ENCODE data around the gene ZNF672. TPM values are rescaled to one million over a fixed set of nuclear protein-coding genes. Genes with fewer than 3 reads are reported as not detected.
A peak's percentile ranks its signal among the peaks of the same experiment; 100 is the strongest.

The ZNF672 gene
- total and polyA plus RNA-seq, 2 of the 4 experiments (the other 2 are of a cell fraction) = 6.6 to 12.6 TPM

DNA sequence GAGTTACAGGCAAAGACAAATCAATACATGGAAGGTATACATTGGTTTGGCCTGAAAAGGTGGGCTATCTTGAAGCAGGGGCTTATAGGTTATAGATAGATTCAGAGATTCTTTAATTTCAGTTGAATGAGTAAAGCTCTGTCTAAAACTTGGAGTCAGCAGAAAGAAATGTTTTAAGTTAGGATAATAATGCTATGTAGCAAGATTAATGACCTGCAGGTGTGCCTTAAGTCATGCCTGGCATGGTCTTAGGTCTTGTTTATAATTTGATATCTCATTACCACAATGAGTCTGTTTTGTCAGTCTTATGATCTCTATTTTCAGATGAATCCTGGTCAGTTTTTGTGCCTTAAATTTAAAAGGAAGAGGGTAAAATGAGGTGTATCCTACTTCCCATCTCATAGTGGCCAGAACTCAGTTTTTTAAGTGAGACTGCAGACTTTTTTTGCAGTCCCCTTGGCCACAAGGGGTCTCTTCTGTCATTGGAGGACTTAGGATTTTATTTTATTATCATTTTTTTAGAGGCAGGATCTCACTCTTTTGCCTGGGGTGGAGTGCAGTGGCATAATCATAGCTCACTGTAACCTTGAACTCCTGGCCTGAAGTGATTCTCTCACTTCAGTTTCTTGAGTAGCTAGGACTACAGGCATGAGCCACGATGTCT lies 46.7 kb downstream of the ZNF672 start:
- H4K5ac ChIP-seq (ENCODE audit: low read depth, low read length) = no peak overlapping the region
- DNase-seq (peak; percentile 36), ATAC-seq (ENCODE audit: low read depth) (no peak)
- in situ Hi-C loops (cut with MboI; ENCODE audit: low sequenced_read_pairs) (no loop called here), dilution Hi-C loops (cut with HindIII; ENCODE audit: low sequenced_read_pairs, unreplicated experiment) (no loop called here), intact Hi-C loops (cut with micrococcal nuclease) (no loop called here)
- no peak overlapping the region for H2AK5ac ChIP-seq (ENCODE audit: low read depth, low read length)
- H4K20me1 ChIP-seq (ENCODE audit: insufficient read depth, low read length) = no peaks in the 10 kb centered on the region
- no peak overlapping the region for H3K18ac ChIP-seq (ENCODE audit: low read depth, low read length)
- no peaks in the 10 kb centered on the region for H3K9me1 ChIP-seq (ENCODE audit: insufficient read depth, low read length)
- no peak overlapping the region for H3K27ac ChIP-seq (ENCODE audit: insufficient read depth, low read length)
- no peak overlapping the region for H3K14ac ChIP-seq (replicated peaks; ENCODE audit: low read depth, low read length)
- POLR2A ChIA-PET (ENCODE audit: unreplicated experiment) = no interaction called here
- no peak overlapping the region for H2BK20ac ChIP-seq (ENCODE audit: low read depth, low read length)
- no peak overlapping the region for H4K91ac ChIP-seq (ENCODE audit: insufficient read depth, low read depth, low read length)
- TF ChIP-seq RFX5 (IDR thresholded peaks at IDR 0.05; ENCODE audit: low read depth, low read length) = no peak
- no peak for TF ChIP-seq RAD21 (IDR thresholded peaks at IDR 0.05; ENCODE audit: low read length)
- no peak for TF ChIP-seq CHD1 (IDR thresholded peaks at IDR 0.05; ENCODE audit: low read depth, low read length)
- no peak for TF ChIP-seq MXI1 (IDR thresholded peaks at IDR 0.05; ENCODE audit: borderline replicate concordance, low read depth, low read length)
- TF ChIP-seq NFE2L2 (IDR thresholded peaks at IDR 0.05; ENCODE audit: low read depth, low read length) = no peak
- TF ChIP-seq MAZ (IDR thresholded peaks at IDR 0.05; ENCODE audit: borderline replicate concordance, low read depth, low read length) = no peak
- TF ChIP-seq, protein P1, sequence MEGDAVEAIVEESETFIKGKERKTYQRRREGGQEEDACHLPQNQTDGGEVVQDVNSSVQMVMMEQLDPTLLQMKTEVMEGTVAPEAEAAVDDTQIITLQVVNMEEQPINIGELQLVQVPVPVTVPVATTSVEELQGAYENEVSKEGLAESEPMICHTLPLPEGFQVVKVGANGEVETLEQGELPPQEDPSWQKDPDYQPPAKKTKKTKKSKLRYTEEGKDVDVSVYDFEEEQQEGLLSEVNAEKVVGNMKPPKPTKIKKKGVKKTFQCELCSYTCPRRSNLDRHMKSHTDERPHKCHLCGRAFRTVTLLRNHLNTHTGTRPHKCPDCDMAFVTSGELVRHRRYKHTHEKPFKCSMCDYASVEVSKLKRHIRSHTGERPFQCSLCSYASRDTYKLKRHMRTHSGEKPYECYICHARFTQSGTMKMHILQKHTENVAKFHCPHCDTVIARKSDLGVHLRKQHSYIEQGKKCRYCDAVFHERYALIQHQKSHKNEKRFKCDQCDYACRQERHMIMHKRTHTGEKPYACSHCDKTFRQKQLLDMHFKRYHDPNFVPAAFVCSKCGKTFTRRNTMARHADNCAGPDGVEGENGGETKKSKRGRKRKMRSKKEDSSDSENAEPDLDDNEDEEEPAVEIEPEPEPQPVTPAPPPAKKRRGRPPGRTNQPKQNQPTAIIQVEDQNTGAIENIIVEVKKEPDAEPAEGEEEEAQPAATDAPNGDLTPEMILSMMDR (conservative IDR thresholded peaks at IDR 0.05; ENCODE audit: low read depth, low read length) = 0 out of 2 replicates have a peak, but pooled peaks have one; percentile 8
- TF ChIP-seq POLR2A (IDR thresholded peaks at IDR 0.05; ENCODE audit: low read depth, low read length) = no peak
- H2AFZ ChIP-seq (replicated peaks; ENCODE audit: low read length, poor library complexity) = no peak overlapping the region
- no peaks in the 10 kb centered on the region for H3K4me1 ChIP-seq (ENCODE audit: control insufficient read depth, insufficient read depth, low read length)
- H3K27me3 ChIP-seq (ENCODE audit: control insufficient read depth, insufficient read depth, low read length) = peaks cover 2% of the 10 kb centered on the region; the same call in 1 of the 2 replicates
- no peak overlapping the region for H3K4ac ChIP-seq (ENCODE audit: low read depth, low read length)
- no CpG with 5 or more reads among the region's 1 CpG for WGBS, 2 experiments (ENCODE audit: extremely low coverage in 2 of 2, insufficient read length in 1 of 2)
- no peak overlapping the region for H3K4me2 ChIP-seq (ENCODE audit: low read depth, low read length)
- H2BK15ac ChIP-seq (ENCODE audit: low read depth, low read length) = no peak overlapping the region
- H3K9ac ChIP-seq (ENCODE audit: low read depth, low read length) = no peak overlapping the region
- H3K36me3 ChIP-seq (ENCODE audit: control insufficient read depth, insufficient read depth, low read length) = no peaks in the 10 kb centered on the region
- H3K4me3 ChIP-seq (ENCODE audit: insufficient read depth, low read depth, low read length) = no peak overlapping the region
- no peak overlapping the region for H2AK9ac ChIP-seq (replicated peaks; ENCODE audit: low read depth, low read length, poor library complexity)
- no peak overlapping the region for H2BK5ac ChIP-seq (ENCODE audit: low read depth, low read length, poor library complexity, severe bottlenecking)
- BruUV-seq (replicated peaks) = no TSS peak
- no peak overlapping the region for H3K56ac ChIP-seq (ENCODE audit: extremely low read depth, insufficient read depth, low read length)
- CTCF ChIA-PET = interaction anchor here (1.1 kb wide), 1 partner anchor 8 kb away, joined by 5 read pairs; no protein-coding TSS in a partner anchor
- H2BK120ac ChIP-seq (ENCODE audit: low read depth, low read length) = no peak overlapping the region
- H3K79me1 ChIP-seq (ENCODE audit: low read depth in 1 of 2, low read length in 2 of 2) = no peaks in the 10 kb centered on the region
- no peaks in the 10 kb centered on the region for H3K9me3 ChIP-seq (ENCODE audit: control insufficient read depth, insufficient read depth, low read length)
- H3K23ac ChIP-seq (ENCODE audit: low read depth, low read length) = no peak overlapping the region
- no peak overlapping the region for H4K8ac ChIP-seq (ENCODE audit: low read depth in 2 of 2, low read length in 2 of 2)

Data from IMR-90 (cell line).